Ureter (tissue), 1 donor: ENCODE measurements around the gene CCNY. TPM values are rescaled to one million over a fixed set of nuclear protein-coding genes. Genes with fewer than 3 reads are reported as not detected.

Experiments
- DNase-seq: peaks from one replicate; pipeline ENCODE4 v3.0.0-alpha.2; 2020; ENCODE audit warnings: low spot score
- total RNA-seq: library from RNA; stranded (reverse); gene quantifications from one replicate; pipeline ENCODE4 v1.2.4, GENCODE V29; 2023
- donor health status: DM: yes; HTN: yes; CAD: no.

Gene CCNY
- total RNA-seq, 1 donor from 2014 or later, result 61.5 TPM

DNA sequence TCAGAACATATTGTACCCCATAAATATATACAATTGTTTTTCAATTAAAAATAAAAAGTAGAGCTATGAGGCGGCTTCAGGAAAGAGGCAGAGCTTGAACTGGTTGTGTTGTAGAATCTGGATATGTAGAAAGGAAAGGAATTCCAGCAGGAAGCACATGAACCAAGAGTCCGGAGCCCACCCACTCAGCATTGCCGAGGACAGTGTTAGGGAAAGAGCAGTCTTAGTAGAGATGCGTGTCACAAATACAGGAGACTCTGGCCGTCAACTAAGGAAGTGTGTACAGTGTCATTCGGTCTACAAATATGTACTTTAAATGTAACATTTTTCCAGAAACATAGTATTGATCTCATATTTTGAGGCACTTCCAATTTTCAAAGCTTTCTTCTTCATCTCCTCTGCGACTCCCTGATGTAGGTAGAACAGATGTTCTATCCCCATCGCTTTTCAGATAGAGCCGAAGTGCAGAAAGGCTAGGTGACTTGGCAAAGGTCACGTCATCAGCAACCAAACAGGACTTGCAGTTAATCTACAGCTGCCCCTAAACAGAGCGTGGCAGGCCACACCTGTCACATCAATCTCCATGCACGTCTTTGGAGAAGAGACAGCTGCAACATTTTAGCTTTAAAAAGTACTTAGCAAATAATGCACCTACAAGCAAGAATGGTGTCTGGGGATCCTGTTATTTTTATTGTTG is 243.6 kb downstream of the CCNY start:
- no peak for DNase-seq

DNA sequence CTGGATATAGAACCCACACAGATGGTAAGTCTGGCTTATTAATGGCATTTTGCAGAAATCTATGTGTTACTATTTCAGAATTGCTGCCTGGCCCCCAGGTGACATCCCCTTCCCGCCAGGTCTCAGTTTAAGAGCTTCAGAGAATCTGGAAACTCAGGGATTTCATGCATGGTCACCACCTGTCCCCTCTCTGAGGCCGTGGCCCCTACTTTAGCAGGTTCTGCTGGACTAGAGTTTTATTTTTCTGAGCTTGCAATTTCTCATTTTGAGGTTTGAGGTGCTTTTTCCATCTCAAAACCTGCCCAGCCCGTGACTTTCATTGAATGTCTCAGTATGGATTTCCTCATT is 244.1 kb downstream of the CCNY start:
- DNase-seq, result no peak

DNA sequence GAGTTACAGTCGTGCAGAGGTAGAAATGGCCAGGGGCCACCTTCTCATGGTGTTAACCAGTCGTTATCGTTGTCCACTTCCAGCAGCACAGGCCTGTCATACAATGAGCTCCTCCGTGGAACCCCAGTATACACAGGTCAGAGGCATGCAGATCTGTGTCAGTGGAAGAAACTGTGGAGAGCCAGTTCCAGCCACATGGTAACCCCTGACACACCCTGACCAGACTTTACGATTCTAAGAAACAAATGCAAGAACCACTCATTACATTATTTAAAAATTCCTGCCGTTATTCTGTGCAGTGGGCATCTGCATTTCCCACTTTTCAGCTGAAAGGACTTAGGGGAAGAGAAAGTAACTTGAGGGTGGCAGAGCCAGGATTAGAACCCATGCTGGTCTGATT is 245.3 kb downstream of the CCNY start:
- no peak for DNase-seq

DNA sequence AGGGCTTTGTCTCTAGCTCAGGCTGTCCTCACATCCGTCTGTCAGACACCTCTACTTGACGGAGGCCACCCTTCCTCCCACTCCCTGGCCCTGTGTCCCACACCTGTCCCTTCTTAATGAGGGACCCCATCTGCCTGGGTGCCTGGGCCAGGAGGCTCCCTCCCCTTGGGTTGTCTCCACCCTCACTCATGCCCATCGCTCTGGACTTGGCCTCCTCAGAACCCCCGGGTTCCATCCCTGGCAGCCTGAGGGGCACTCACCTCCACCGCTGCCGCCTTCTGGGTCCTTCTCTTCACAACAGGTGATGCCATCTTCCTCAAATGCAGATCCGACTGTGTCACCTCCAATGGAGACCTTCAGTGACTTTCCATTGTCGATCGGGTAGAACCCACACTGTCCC is 248.6 kb downstream of the CCNY start:
- no peak for DNase-seq

DNA sequence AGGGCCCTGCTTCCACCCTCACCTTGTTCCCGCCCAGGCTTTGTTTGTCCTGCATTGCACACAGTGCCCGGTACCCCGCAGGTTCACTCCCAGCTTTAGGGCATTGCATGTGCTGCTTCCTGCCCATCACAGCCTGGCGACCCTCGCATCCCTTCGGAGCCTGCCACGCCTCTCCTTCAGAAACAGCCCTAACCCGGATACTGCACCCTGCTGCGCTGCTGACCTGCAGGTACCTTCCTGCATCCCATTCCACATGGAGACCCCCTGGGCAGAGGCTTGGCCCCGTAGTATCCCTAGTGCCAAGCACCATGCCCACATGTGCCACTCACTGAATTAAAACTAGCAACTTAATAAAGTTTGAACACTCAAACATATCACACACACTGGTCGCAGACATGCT is 249.0 kb downstream of the CCNY start:
- no peak for DNase-seq

DNA sequence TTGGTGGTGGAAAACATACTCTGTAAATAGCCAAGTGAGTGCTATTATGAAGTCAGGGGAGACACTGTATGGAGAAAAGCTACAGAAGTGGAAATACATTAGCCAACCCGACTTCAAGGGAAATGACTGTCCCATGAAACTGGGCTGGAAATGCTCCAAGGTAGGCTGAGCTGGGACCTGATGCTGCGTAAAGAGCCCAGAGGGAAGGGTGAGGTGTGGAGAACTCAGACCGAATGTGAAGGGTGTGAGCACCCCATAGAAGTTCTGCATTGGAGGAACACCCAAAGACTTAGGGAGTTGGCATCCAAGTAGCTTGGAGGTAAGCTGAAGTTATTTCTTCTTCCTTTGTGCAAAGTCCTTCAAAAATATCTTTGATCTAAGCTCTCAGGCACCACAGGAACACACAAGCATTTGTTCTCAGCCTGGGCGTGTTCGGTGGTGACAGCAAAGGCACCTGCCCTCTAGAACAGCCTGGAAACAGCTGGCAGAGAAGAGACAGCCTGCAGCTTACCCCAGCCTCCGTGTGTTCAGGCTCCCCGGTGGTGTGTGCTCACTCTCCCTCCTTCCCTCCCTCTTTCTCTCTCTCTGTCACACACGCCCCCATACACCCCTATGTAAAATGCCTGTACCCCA is 249.7 kb downstream of the CCNY start:
- no peak for DNase-seq

DNA sequence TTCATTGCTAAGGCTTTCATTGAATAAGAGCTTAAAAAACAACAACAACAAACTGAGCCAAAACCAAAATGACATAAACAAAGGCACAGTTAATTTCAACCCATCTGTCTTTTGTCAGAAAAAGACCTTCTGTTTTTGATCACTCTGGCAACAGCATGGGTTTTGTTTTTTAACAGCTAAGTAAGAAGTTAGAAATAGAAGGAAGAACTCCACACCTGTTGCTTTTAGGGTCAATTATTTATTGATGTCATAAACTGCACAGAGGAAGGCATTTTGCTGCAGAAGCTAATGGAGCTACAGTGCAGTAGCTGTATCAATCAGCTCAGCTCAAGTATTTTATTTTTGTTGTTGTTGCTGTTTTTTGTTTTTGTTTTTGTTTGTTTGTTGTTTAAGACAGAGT is 252.5 kb downstream of the CCNY start:
- DNase-seq, result no peak

DNA sequence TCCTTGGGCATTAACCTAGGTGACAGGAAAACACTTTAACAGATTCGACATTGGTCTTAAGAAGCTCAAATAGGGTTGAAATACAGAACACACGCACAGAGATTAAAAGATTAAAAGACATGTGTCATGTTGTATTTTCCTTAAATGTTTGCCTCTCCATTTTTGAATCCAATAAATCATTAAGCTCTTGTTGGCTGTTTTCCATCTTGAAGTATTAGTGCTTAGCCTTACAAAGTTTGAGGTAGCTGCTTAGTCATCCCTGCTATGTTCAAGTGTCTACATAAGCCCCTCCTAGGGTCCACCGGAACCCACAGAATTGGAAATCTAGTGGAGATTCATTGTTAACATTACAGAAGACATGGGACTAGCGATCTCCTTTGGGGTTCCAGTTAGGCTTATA is 256.1 kb downstream of the CCNY start:
- no peak for DNase-seq

DNA sequence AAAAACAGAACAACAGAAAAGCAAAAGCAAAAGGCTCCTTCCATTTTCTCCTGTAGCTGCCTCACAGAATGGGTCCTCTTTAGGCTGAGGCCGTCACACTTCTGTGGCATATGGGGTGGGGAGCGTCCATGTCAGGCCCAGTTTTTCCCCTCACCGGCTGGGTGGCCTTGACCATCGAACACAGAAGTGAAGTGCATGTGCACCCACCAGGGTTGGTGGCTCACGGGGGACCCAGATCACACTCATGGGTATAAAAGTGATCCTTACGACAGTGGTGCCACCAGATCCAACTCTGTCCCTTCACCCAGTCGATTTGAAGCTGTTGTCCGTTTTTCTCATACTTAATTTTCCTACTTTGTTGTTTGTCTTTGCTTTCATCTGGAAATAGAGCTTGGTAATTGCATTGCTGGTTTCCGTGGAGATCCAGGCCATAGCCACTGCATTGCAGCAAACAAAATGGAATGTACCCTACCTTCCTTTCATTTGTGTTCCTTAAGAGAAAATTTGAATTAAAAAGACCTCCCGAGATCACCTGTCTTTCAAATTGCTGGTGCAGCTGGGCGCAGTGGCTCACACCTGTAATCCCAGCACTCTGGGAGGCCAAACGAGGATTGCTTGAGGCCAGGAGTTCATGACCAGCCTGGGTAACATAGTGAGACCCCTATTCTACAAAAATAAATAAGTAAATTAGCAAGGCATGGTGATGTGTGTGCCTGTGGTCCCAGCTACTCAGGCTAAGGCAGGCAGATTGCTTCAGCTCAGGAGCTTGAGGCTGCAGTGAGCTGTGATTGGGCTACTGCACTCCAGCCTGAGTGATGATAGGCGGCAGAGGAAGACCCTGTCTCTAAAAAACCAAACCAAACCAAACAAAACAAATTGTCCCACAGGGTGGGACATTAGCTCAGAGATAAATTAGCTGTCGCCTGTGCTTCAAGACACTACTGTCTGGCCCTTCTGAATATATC is 258.1 kb downstream of the CCNY start:
- DNase-seq, result no peak

DNA sequence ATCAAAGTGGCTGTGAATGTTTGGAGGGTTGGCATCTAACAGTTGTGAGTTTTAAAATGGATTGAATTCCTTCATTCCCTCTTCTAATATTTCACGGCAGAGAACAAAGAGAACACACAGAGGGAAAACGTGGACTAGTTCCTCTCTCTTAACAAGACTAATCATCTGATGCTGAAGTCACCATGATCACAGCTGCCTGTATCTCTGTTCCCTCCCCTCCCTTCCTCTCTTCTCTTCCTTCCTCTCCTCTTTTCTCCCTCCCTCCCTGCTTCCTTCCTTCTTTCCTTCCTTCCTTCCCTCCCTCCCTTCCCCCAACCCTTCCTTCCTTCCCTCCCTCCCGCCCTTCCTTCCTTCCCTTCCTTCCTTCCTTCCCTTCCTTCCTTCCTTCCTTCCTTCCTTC is 258.8 kb downstream of the CCNY start:
- DNase-seq, result no peak

DNA sequence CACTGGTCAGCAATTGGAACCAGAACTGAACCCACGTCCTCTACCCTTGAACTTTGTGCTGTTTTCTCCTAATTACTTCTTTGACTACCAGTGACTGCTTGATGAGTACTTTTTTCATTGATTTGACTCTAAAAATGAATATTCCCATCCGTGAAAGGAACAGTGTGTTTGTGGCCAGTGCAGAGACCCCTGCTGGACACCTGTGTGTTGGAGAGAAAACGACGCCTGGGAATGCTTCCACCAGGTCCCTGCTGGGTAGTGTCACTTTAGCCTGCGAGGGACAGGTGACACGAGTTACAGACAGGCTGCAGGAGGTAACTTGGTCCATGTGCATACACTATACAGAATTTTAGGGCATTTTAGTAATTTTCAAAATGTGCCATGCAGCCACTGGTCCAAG is 262.1 kb downstream of the CCNY start:
- no peak for DNase-seq

DNA sequence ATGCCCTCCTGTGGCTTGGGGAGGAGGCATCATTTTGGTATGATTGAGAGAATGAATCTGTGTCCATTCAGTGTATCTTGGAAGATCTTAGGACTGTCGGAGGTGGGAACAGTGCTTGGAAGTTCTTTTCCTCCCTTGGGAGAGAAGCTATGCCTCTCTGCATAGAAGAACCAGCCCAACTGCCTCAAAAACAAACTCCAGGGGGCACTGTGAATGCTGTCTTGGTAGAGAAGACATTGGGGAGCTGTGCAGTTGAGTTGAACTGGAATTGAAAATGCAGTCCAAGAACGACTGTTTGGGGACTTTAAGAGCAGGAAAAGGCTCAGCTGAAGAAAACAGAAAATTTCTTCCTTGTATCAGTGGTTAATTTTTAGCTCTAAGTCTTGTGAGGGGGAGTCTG is 263.9 kb downstream of the CCNY start:
- DNase-seq, result no peak

DNA sequence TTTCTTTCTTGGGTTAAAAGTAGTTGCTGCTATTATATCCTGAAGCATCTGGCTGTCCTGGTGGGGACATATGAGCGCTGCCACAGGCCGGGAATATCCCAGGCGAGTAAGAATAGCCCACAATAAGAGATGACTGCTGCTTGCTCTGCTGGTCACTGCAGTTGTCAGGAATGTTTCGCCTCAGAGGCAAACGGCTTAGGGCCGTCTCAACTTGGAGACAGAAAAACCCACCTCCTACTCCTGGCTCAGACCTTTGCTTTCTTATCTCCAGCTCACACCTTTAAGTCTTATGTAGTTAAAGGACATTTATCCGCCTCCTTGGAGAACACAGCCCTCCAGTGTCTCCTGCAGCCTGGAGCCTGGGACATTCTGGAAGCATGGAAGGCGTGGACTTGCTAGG is 268.9 kb downstream of the CCNY start, which contains the start of gene GJD4:
TSS of gene GJD4 (plus strand) at position 151 of the 400 bp plus-strand sequence. CDS start at position 378, 227 bp downstream.
- no peak for DNase-seq

DNA sequence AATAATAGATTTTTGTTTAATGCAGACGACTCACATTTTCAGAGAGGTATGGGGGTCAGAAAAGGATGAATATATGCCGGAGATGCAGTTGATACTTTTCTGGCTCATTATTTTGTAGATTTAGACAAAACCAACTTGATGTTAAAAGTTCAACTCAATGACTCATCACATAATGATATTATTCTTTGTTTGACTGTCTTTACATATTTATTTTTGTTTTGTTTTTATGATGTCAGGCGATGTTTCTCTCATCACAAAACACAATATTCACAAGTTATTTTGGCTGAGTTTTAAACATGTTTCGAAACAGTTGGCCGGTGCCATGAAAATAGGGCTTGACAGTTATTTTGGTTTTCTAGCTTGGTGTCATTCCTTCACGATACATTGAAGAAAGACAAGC is 270.1 kb downstream of the CCNY start:
- no peak for DNase-seq

DNA sequence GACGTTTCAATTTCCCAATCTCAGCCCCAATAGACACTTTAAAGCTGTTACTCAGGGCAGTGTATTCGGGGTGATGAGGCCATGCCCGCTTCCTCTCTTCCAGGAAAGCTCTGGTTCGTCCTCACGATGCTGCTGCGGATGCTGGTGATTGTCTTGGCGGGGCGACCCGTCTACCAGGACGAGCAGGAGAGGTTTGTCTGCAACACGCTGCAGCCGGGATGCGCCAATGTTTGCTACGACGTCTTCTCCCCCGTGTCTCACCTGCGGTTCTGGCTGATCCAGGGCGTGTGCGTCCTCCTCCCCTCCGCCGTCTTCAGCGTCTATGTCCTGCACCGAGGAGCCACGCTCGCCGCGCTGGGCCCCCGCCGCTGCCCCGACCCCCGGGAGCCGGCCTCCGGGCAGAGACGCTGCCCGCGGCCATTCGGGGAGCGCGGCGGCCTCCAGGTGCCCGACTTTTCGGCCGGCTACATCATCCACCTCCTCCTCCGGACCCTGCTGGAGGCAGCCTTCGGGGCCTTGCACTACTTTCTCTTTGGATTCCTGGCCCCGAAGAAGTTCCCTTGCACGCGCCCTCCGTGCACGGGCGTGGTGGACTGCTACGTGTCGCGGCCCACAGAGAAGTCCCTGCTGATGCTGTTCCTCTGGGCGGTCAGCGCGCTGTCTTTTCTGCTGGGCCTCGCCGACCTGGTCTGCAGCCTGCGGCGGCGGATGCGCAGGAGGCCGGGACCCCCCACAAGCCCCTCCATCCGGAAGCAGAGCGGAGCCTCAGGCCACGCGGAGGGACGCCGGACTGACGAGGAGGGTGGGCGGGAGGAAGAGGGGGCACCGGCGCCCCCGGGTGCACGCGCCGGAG is 271.4 kb downstream of the CCNY start:
- DNase-seq, result no peak

DNA sequence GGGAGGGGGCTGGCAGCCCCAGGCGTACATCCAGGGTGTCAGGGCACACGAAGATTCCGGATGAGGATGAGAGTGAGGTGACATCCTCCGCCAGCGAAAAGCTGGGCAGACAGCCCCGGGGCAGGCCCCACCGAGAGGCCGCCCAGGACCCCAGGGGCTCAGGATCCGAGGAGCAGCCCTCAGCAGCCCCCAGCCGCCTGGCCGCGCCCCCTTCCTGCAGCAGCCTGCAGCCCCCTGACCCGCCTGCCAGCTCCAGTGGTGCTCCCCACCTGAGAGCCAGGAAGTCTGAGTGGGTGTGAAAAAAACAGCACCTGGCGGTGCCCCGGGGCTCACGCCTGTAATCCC is 272.0 kb downstream of the CCNY start:
- DNase-seq, result no peak

DNA sequence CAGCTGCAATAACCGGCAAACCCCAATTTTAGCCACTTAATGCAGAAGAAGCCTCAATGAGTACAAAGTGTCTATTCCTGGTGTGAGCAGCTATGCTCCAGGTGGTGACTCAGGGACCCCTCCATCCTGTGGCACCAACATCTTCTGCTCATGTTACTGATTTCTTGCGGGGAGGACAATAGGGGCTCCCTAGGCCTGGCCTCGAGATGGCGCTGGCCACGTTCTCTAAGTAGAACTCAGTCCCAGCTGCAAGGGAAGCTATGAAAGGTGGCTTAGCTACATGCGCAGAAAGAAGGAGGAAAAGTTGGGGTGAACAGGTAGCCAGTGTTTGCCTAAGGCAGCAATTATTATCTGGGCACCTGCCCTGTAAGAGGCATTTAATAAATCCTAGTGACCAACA is 275.4 kb downstream of the CCNY start:
- DNase-seq, result no peak

DNA sequence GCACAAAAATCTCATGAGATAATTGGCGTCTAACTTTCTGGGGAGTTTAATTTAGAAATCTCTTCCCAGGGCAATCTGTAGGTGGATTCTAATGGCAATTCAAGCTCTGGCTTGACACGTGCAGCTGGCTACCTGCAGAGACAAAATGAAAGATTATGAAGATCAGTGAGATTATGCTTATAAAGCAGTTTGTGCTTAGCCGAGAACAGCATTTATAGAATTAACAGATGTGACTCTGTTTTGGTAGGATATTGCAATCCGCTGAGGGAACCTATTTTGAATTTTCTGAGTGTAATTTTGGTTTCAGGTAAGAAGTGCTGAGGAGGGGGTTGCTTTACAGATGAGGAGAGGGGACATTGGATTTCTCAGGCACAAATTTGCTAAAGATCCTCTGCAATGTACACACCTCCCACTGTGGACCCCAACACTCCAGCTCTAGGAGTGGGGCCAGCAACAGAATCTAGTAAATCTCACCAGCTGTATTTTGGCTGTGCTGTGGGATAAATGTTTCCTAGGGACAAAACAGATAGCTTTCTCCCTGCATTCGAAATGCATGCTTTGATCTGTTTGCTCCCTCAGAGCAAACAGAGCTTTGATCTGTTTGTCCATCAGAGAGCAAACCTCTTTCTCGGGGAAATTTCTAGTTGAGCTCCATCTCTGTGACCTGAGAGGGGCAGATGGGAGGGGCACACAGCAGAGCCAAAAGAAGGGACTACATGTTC is 276.2 kb downstream of the CCNY start:
- DNase-seq, result no peak

DNA sequence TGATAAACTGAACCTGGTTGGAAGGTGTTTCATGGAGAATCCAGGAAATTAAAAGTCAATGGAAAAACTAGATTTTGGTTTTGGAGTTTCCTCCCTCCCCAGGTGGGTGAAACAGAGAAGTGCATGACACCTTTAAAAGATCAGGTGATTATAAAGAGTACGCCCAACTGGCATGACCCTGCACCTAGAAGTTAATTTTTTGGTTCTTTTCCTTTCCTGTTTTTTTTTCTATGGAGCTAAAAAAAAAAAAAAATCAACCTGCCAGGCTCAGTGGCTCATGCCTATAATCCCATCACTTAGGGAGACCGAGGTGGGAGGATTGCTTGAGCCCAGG is 276.8 kb downstream of the CCNY start:
- DNase-seq, result no peak

DNA sequence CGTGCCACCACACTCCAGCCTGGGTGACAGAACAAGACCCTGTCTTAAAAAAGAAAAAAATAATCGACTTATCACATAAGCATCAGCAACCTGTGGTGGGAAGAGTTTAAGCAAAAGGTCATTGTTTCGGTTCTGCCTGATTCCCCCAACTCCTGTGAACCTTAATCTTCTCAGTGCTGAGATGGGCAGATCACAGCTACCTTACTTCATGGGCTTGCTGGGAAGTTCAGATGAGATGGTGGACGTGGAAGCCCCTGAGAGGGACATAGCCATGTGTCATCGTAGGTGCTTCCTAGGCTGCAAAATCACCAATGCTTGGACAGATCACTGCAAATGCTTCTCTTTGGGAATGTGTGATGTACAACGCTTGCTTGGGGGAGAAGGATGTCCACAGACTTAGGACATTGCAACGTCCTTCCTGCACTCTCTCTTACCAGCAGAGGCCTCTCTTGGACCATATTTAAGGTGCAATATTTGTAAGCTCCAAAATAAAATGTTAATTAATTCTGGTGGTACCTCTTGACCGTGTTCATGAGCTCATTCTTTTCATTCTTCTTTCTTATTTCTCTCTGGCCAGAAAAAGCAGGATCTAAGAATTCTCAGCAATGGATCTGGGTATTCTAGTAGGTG is 277.4 kb downstream of the CCNY start:
- DNase-seq, result no peak

DNA sequence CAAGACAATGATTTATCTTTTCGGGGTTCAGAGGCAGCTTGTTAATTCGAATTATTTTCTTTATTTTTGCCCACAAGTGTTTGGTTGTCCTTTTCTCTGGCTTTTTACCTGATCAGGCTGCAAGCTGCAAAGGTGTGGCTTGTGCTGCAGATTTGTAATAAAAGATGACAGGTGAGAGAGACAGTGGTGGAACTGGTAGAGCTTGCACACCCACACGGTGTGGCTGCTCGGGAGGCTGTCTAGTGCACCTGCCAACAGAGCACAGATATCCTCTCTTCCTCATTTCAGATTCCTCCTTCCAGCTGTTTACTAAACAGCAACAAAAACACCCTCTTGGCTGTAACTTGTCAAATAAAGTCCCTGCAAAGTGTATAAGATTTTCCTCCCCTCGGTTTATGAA is 278.0 kb downstream of the CCNY start:
- DNase-seq, result no peak
